Esophagus squamous epithelium (tissue), 5 donors: Measurements from ENCODE around the gene EMILIN2. TPM values are rescaled to one million over a fixed set of nuclear protein-coding genes. Genes with fewer than 3 reads are reported as not detected.
A peak's percentile ranks its signal among the peaks of the same experiment; 100 is the strongest.

Experiments used
- DNase-seq: peaks from one replicate; lab custom pipeline; 2025; lab: John Stamatoyannopoulos, UW
- H3K27ac ChIP-seq, 4 donors: fragments of 200-600 bp; sonication (generic); one replicate each; pipeline ENCODE4 v1.5.1; 2016 to 2019; ENCODE audit warnings: mild to moderate bottlenecking in 1 of 4
- H3K27me3 ChIP-seq, 4 donors: fragments of 200-600 bp; sonication (generic); 1 replicate in 3 of 4; 2 replicates in 1 of 4; pipeline versions ENCODE4 v1.5.1 to v1.6.0; 2017 to 2021; ENCODE audit warnings: antibody characterized with exemption in 1 of 4
- H3K36me3 ChIP-seq, 3 donors: fragments of 200-600 bp; sonication (generic); one replicate each; pipeline ENCODE4 v1.5.1; 2016 to 2019
- H3K4me1 ChIP-seq, 3 donors: fragments of 200-600 bp; sonication (generic); one replicate each; pipeline ENCODE4 v1.5.1; 2017 to 2019
- H3K4me3 ChIP-seq, 4 donors: fragments of 200-600 bp; sonication (generic); 1 replicate in 3 of 4; 2 replicates in 1 of 4; pipeline ENCODE4 v1.5.1; 2016 to 2019; ENCODE audit warnings: mild to moderate bottlenecking in 2 of 4, moderate library complexity in 1 of 4
- H3K9me3 ChIP-seq, 3 donors: fragments of 200-600 bp; sonication (generic); one replicate each; pipeline ENCODE4 v1.5.1; 2016 to 2019
- CTCF ChIP-seq, 6 experiments: fragments of 450-650 bp in 4 of 6; fragments of 200-600 bp in 2 of 6; sonication (generic) in 2 of 6; IDR thresholded peaks; one replicate each; pipeline ENCODE4 v1.5.1; 2016 to 2019; ENCODE audit warnings: antibody characterized with exemption in 6 of 6, mild to moderate bottlenecking in 4 of 6, moderate library complexity in 4 of 6
- POLR2A ChIP-seq, 4 donors: fragments of 450-650 bp; IDR thresholded peaks; one replicate each; pipeline ENCODE4 v1.6.1; 2017; ENCODE audit warnings: antibody characterized with exemption in 4 of 4, mild to moderate bottlenecking in 4 of 4, moderate library complexity in 3 of 4
- WGBS, 2 donors: methylation state at CpG; one replicate each; pipeline ENCODE4 v1.1.5; 2018; 5-methylcytosine and 5-hydroxymethylcytosine counted together
- intact Hi-C: fragments of 100-400 bp; cut with DNase I; formaldehyde crosslinking; loops from one replicate; pipeline ENCODE4 v1.15.0; 2022
- total RNA-seq, 4 donors: library from RNA; depleted of rRNA; stranded (reverse); fragments of >200 nt; gene quantifications; one replicate each; pipeline ENCODE4 v1.1.0, GENCODE V29; 2016
- donor health status: DM: yes; HTN: yes; CAD: no.

EMILIN2 gene
- total RNA-seq, 4 donors from 2014 or later: 3.2 to 11.1 (median 5.5) TPM

- DNase-seq: no peak
- Histone ChIP-seq H3K36me3 (no peaks in the 10 kb centered on the region), H3K27ac (no peak overlapping the region), H3K27me3 (no peaks in the 10 kb centered on the region), H3K4me3 (no peak overlapping the region), H3K9me3 (no peaks in the 10 kb centered on the region), H3K4me1 (peaks cover 0 to 5% (median 0%) of the 10 kb centered on the region in 3 donors)
- intact Hi-C loops: no loop called here
- TF ChIP-seq POLR2A (IDR thresholded peaks at IDR 0.05) (no peak), CTCF (IDR thresholded peaks at IDR 0.05) (no peak)
- WGBS, 2 donors: 93 to 94% methylated on average over 2 to 5 of the region's 7 CpGs
These were observed 48.6 kb downstream of the EMILIN2 start for GRCh38 chr18:2895391-2895790.

GRCh38 chr18:2896990-2897389 is 50.2 kb downstream of the EMILIN2 start:
- no peak overlapping the region for H3K4me3 ChIP-seq
- 85 to 88% methylated on average over 4 of the region's 4 CpGs for WGBS, 2 donors
- no peak for TF ChIP-seq POLR2A (IDR thresholded peaks at IDR 0.05)
- TF ChIP-seq CTCF (IDR thresholded peaks at IDR 0.05): no peak
- no peaks in the 10 kb centered on the region for H3K36me3 ChIP-seq
- intact Hi-C loops: no loop called here
- no peak overlapping the region for H3K27ac ChIP-seq
- no peak for DNase-seq
- no peaks in the 10 kb centered on the region for H3K9me3 ChIP-seq
- no peaks in the 10 kb centered on the region for H3K27me3 ChIP-seq
- H3K4me1 ChIP-seq: peaks cover 0 to 19% (median 0%) of the 10 kb centered on the region in 3 donors

GRCh38 chr18:2897448-2898185 is 50.8 kb downstream of the EMILIN2 start:
- Histone ChIP-seq H3K27me3 (no peaks in the 10 kb centered on the region), H3K27ac (peak overlapping the region in 1 of 4 donors; percentile 17), H3K36me3 (no peaks in the 10 kb centered on the region), H3K9me3 (no peaks in the 10 kb centered on the region), H3K4me3 (no peak overlapping the region), H3K4me1 (peaks cover 0 to 23% (median under 1%) of the 10 kb centered on the region in 3 donors)
- 76 to 79% methylated on average over 7 to 12 of the region's 12 CpGs for WGBS, 2 donors
- no peak for TF ChIP-seq POLR2A (IDR thresholded peaks at IDR 0.05)
- no peak for TF ChIP-seq CTCF (IDR thresholded peaks at IDR 0.05)
- no peak for DNase-seq
- intact Hi-C loops: no loop called here

- TF ChIP-seq POLR2A (IDR thresholded peaks at IDR 0.05) (no peak), CTCF (IDR thresholded peaks at IDR 0.05) (no peak)
- Histone ChIP-seq H3K36me3 (no peaks in the 10 kb centered on the region), H3K27me3 (no peaks in the 10 kb centered on the region), H3K27ac (peak overlapping the region in 1 of 4 donors; percentile 17), H3K9me3 (no peaks in the 10 kb centered on the region), H3K4me3 (no peak overlapping the region), H3K4me1 (peaks cover 3 to 29% (median 6%) of the 10 kb centered on the region in 3 donors)
- DNase-seq: no peak
- intact Hi-C loops: no loop called here
- WGBS, 2 donors: 55 to 73% methylated on average over 4 to 5 of the region's 6 CpGs
These were observed 51.4 kb downstream of the EMILIN2 start for GRCh38 chr18:2898186-2898640.

GRCh38 chr18:2900684-2901422 is 54.0 kb downstream of the EMILIN2 start:
- Histone ChIP-seq H3K4me1 (peaks cover 8 to 42% (median 8%) of the 10 kb centered on the region in 3 donors), H3K27me3 (peaks cover 0 to 12% (median 0%) of the 10 kb centered on the region in 4 donors), H3K27ac (no peak overlapping the region), H3K36me3 (no peaks in the 10 kb centered on the region), H3K9me3 (no peaks in the 10 kb centered on the region), H3K4me3 (no peak overlapping the region)
- intact Hi-C loops: no loop called here
- WGBS, 2 donors: 68 to 76% methylated on average over 7 of the region's 8 CpGs
- no peak for DNase-seq
- TF ChIP-seq CTCF (IDR thresholded peaks at IDR 0.05) (no peak), POLR2A (IDR thresholded peaks at IDR 0.05) (no peak)
